HG02610 (cell line): ENCODE data around the gene WWOX.

Experiments
- ATAC-seq: cut with Tn5 transposase; IDR thresholded peaks from one replicate; pipeline ENCODE4 v1.9.1; 2021; ENCODE audit warnings: mild to moderate bottlenecking, moderate library complexity; ENCODE audit not compliant: unreplicated experiment

WWOX gene

GRCh38 chr16:78852081-78852635 lies 752.7 kb downstream of the WWOX start:
- no peak for ATAC-seq

GRCh38 chr16:78862022-78862421 lies 762.6 kb downstream of the WWOX start:
- no peak for ATAC-seq

- no peak for ATAC-seq
These were observed 767.1 kb downstream of the WWOX start for GRCh38 chr16:78866521-78866920.

GRCh38 chr16:78869492-78869891 lies 770.0 kb downstream of the WWOX start:
- no peak for ATAC-seq

- ATAC-seq, result no peak
These were observed 771.8 kb downstream of the WWOX start for GRCh38 chr16:78871241-78871640.

GRCh38 chr16:78876671-78877070 lies 777.2 kb downstream of the WWOX start:
- no peak for ATAC-seq

- no peak for ATAC-seq
These were observed 777.7 kb downstream of the WWOX start for GRCh38 chr16:78877114-78877655.

- no peak for ATAC-seq
These were observed 779.1 kb downstream of the WWOX start for GRCh38 chr16:78878570-78878969.

- no peak for ATAC-seq
These were observed 779.6 kb downstream of the WWOX start for GRCh38 chr16:78879011-78879410.

GRCh38 chr16:78882150-78882549 lies 782.7 kb downstream of the WWOX start:
- no peak for ATAC-seq

- ATAC-seq, result no peak
These were observed 783.3 kb downstream of the WWOX start for GRCh38 chr16:78882751-78883150.

GRCh38 chr16:78884204-78884603 lies 784.8 kb downstream of the WWOX start:
- no peak for ATAC-seq

- no peak for ATAC-seq
These were observed 789.9 kb downstream of the WWOX start for GRCh38 chr16:78889346-78889745.

- ATAC-seq, result no peak
These were observed 791.0 kb downstream of the WWOX start for GRCh38 chr16:78890373-78890895.

GRCh38 chr16:78892951-78893733 lies 793.7 kb downstream of the WWOX start:
- ATAC-seq, result no peak

- ATAC-seq, result no peak
These were observed 795.4 kb downstream of the WWOX start for GRCh38 chr16:78894886-78895285.

GRCh38 chr16:78895681-78896080 lies 796.2 kb downstream of the WWOX start:
- ATAC-seq, result no peak

GRCh38 chr16:78896280-78896679 lies 796.8 kb downstream of the WWOX start:
- peak; percentile 68 for ATAC-seq

- ATAC-seq, result no peak
These were observed 797.8 kb downstream of the WWOX start for GRCh38 chr16:78897299-78897698.

- no peak for ATAC-seq
These were observed 800.8 kb downstream of the WWOX start for GRCh38 chr16:78900044-78900811.

GRCh38 chr16:78900966-78901365 lies 801.5 kb downstream of the WWOX start:
- ATAC-seq, result no peak
